WTC11 (cell line): Measurements from ENCODE around the gene USP20. TPM values are rescaled to one million over a fixed set of nuclear protein-coding genes. Genes with fewer than 3 reads are reported as not detected.

Source experiments
- ATAC-seq: fragments of 200-7000 bp; cut with Tn5 transposase; 2 replicates; pipeline ENCODE4 v1.10.0; 2021; ENCODE audit warnings: mild to moderate bottlenecking, moderate library complexity
- CTCF ChIA-PET: fragments of 300-600 bp; sonication (Branson Sonifier 250); formaldehyde crosslinking; loops from one replicate; lab custom pipeline; 2021; ENCODE audit warnings: antibody characterized with exemption; lab: Charles Lee
- POLR2A ChIA-PET: fragments of 350-600 bp; sonication (Branson Sonifier 250); formaldehyde crosslinking; loops from one replicate; lab custom pipeline; 2021; ENCODE audit warnings: antibody characterized with exemption; lab: Charles Lee
- DNase-seq: peaks from one replicate; pipeline ENCODE4 v3.0.0; 2021; ENCODE audit warnings: low spot score
- H3K27ac Mint-ChIP-seq: 2 replicates; pipeline ENCODE4 v1.8.0; 2021; ENCODE audit warnings: mixed read lengths
- H3K27me3 Mint-ChIP-seq: 2 replicates; pipeline ENCODE4 v1.8.0; 2021; ENCODE audit warnings: low read depth, mild to moderate bottlenecking, moderate library complexity, mixed read lengths
- H3K36me3 Mint-ChIP-seq: 2 replicates; pipeline ENCODE4 v1.8.0; 2021; ENCODE audit warnings: mixed read lengths
- H3K4me1 Mint-ChIP-seq: 2 replicates; pipeline ENCODE4 v1.8.0; 2022; ENCODE audit warnings: mixed read lengths
- H3K4me3 Mint-ChIP-seq: 2 replicates; pipeline ENCODE4 v1.8.0; 2021; ENCODE audit warnings: mild to moderate bottlenecking, moderate library complexity, mixed read lengths
- H3K9me3 Mint-ChIP-seq: 2 replicates; pipeline ENCODE4 v1.8.0; 2021; ENCODE audit warnings: mixed read lengths
- CREB1 ChIP-seq: sonication (generic); formaldehyde crosslinking; IDR thresholded peaks from 2 replicates; pipeline ENCODE4 v1.8.0; 2023; ENCODE audit warnings: mild to moderate bottlenecking, missing genetic modification reagents
- CTCF ChIP-seq: fragments of 200-600 bp; IDR thresholded peaks from 2 replicates; pipeline ENCODE4 v1.8.0; 2022; ENCODE audit warnings: antibody characterized with exemption
- EMX1 ChIP-seq: fragments of 250-450 bp; sonication (Bioruptor Pico); IDR thresholded peaks from 2 replicates; pipeline ENCODE4 v1.8.0; 2021; ENCODE audit warnings: mild to moderate bottlenecking
- FOXJ3 ChIP-seq: sonication (generic); formaldehyde crosslinking; IDR thresholded peaks from 2 replicates; pipeline ENCODE4 v1.9.0; 2021; ENCODE audit warnings: missing genetic modification reagents, mild to moderate bottlenecking, borderline replicate concordance
- FOXP4 ChIP-seq: sonication (generic); formaldehyde crosslinking; IDR thresholded peaks from 2 replicates; pipeline ENCODE4 v1.8.0; 2022; ENCODE audit warnings: mild to moderate bottlenecking, missing genetic modification reagents
- MAX ChIP-seq: sonication (generic); formaldehyde crosslinking; IDR thresholded peaks from 2 replicates; pipeline ENCODE4 v1.8.0; 2022; ENCODE audit warnings: mild to moderate bottlenecking, missing genetic modification reagents
- MXD4 ChIP-seq: fragments of 250-450 bp; sonication (Bioruptor Pico); IDR thresholded peaks from 2 replicates; pipeline ENCODE4 v1.8.0; 2021; ENCODE audit warnings: mild to moderate bottlenecking, moderate library complexity, borderline replicate concordance
- NFATC4 ChIP-seq: fragments of 250-450 bp; sonication (Bioruptor Pico); IDR thresholded peaks from 2 replicates; pipeline ENCODE4 v1.9.0; 2021; ENCODE audit warnings: mild to moderate bottlenecking
- NR1H2 ChIP-seq: sonication (generic); formaldehyde crosslinking; IDR thresholded peaks from 2 replicates; pipeline ENCODE4 v1.9.0; 2021; ENCODE audit warnings: mild to moderate bottlenecking, moderate library complexity, missing genetic modification reagents
- NR3C1 ChIP-seq: sonication (generic); formaldehyde crosslinking; conservative IDR thresholded peaks from 2 replicates; pipeline ENCODE4 v1.8.1; 2023; ENCODE audit warnings: low read depth, mild to moderate bottlenecking, missing genetic modification reagents
- OVOL2 ChIP-seq: fragments of 250-450 bp; sonication (Bioruptor Pico); IDR thresholded peaks from 2 replicates; pipeline ENCODE4 v1.9.0; 2021; ENCODE audit warnings: mild to moderate bottlenecking, borderline replicate concordance
- PREB ChIP-seq: sonication (generic); formaldehyde crosslinking; IDR thresholded peaks from 2 replicates; pipeline ENCODE4 v1.8.1; 2022; ENCODE audit warnings: mild to moderate bottlenecking, missing genetic modification reagents, moderate library complexity, borderline replicate concordance
- SOX15 ChIP-seq: fragments of 250-450 bp; sonication (Bioruptor Pico); IDR thresholded peaks from 2 replicates; pipeline ENCODE4 v1.9.0; 2021; ENCODE audit warnings: mild to moderate bottlenecking
- STAT6 ChIP-seq: sonication (generic); formaldehyde crosslinking; conservative IDR thresholded peaks from 2 replicates; pipeline ENCODE4 v1.8.1; 2023; ENCODE audit warnings: mild to moderate bottlenecking, low read depth, missing genetic modification reagents, moderate library complexity
- USF1 ChIP-seq: sonication (generic); formaldehyde crosslinking; IDR thresholded peaks from 2 replicates; pipeline ENCODE4 v1.8.0; 2022; ENCODE audit warnings: mild to moderate bottlenecking, missing genetic modification reagents
- ZNF263 ChIP-seq: sonication (generic); formaldehyde crosslinking; IDR thresholded peaks from 2 replicates; pipeline ENCODE4 v1.8.1; 2022; ENCODE audit warnings: low read depth, mild to moderate bottlenecking, moderate library complexity, missing genetic modification reagents
- total RNA-seq: library from RNA; stranded (reverse); gene quantifications from 3 replicates; pipeline ENCODE4 v1.2.3, GENCODE V29; 2021

The USP20 gene
- total RNA-seq, 1 experiment from 2014 or later = 29.3 TPM

GRCh38 chr9:129866394-129867135 lies 31.3 kb downstream of the USP20 start:
- no peaks in the 10 kb centered on the region for H3K4me1 Mint-ChIP-seq
- ATAC-seq (no peak), DNase-seq (no peak)
- no peak overlapping the region for H3K27ac Mint-ChIP-seq
- CTCF ChIA-PET = no interaction called here
- no peaks in the 10 kb centered on the region for H3K27me3 Mint-ChIP-seq
- peaks cover 23% of the 10 kb centered on the region for H3K36me3 Mint-ChIP-seq
- POLR2A ChIA-PET = interaction anchor here (1.2 kb wide), 1 partner anchor 16 kb away, joined by 3 read pairs; no protein-coding TSS in a partner anchor
- no peaks in the 10 kb centered on the region for H3K9me3 Mint-ChIP-seq
- H3K4me3 Mint-ChIP-seq = no peak overlapping the region
- TF ChIP-seq OVOL2 (no peak), NR1H2 (no peak), FOXP4 (no peak), NFATC4 (CRISPR knock-in tag) (no peak), SOX15 (CRISPR knock-in tag) (no peak), CREB1 (CRISPR knock-in tag) (no peak), MXD4 (CRISPR knock-in tag) (no peak), CTCF (no peak), USF1 (CRISPR knock-in tag) (no peak), MAX (CRISPR knock-in tag) (no peak), STAT6 (CRISPR knock-in tag) (no peak), ZNF263 (CRISPR knock-in tag) (no peak), PREB (no peak), EMX1 (CRISPR knock-in tag) (no peak), FOXJ3 (CRISPR knock-in tag) (no peak), NR3C1 (CRISPR knock-in tag) (no peak)
